ENCODE data around the gene FLOT1. TPM values are rescaled to one million over a fixed set of nuclear protein-coding genes. Genes with fewer than 3 reads are reported as not detected.
A peak's percentile ranks its signal among the peaks of the same experiment; 100 is the strongest.
"Not testable (repeated sequence)": the region's sequence is repeated elsewhere in the genome, so short reads cannot be mapped to it uniquely, and the experiment has no call there.

FLOT1 gene
- polyA plus RNA-seq, 1 donor, result 105 TPM

DNA sequence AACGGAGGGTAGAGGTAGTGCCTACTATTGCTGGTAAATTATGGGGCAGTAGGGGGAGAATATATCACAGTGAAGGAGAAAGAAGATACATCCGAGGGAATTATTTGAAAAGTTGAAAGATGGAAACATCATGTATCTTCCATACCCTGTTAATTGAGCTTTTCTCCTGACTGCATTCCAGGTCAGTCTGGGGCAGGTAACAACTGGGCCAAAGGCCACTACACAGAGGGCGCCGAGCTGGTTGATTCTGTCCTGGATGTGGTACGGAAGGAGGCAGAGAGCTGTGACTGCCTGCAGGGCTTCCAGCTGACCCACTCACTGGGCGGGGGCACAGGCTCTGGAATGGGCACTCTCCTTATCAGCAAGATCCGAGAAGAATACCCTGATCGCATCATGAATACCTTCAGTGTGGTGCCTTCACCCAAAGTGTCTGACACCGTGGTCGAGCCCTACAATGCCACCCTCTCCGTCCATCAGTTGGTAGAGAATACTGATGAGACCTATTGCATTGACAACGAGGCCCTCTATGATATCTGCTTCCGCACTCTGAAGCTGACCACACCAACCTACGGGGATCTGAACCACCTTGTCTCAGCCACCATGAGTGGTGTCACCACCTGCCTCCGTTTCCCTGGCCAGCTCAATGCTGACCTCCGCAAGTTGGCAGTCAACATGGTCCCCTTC lies 19.2 kb downstream of the FLOT1 start:
- not testable (repeated sequence) for DNase-seq (ENCODE audit: low read depth)

DNA sequence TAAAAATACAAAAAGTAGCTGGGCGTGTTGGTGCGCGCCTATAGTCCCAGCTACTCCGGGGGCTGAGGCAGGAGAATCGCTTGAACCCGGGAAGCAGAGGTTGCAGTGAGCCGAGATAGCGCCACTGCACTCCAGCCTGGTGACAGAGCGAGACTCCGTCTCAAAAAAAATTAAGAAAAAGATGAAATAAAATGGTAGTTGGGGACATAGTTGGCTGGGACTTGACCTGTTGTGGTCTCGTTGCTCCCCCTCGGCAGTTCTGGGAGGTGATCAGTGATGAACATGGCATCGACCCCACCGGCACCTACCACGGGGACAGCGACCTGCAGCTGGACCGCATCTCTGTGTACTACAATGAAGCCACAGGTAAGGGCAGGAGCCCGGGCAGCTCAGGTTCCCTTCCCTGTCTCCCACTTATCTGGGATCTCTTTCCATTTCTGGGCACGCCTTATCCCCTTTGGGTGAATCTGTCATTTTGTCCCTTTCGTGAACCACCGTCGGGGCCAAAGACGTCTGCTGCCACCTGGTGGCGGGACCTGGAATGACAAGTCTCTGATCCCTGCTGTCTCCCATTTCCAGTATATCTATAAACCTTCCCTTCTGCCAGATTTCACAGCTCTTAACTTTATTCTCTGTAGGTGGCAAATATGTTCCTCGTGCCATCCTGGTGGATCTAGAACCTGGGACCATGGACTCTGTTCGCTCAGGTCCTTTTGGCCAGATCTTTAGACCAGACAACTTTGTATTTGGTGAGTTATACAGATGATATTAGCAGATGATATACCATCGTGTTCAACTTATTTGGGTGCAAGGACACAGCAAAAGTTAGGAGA lies 20.0 kb downstream of the FLOT1 start:
- no peak for DNase-seq (ENCODE audit: low read depth)

DNA sequence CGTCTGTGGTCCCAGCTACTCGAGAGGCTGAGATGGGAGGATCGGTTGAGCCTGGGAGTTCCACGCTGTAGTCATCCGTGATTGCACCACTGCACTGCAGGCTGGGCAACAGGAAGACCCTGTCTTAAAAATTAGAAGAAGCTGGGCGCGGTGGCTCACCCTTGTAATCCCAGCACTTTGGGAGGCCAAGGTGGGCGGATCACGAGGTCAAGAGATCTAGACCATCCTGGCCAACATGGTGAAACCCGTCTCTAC lies 20.5 kb downstream of the FLOT1 start:
- DNase-seq (ENCODE audit: low read depth), result not testable (repeated sequence)

- DNase-seq (ENCODE audit: low read depth), result peak; percentile 70
These were observed 21.1 kb downstream of the FLOT1 start for GRCh38 chr6:30721198-30722024.

GRCh38 chr6:30720738-30721197 lies 21.7 kb downstream of the FLOT1 start:
- no peak for DNase-seq (ENCODE audit: low read depth)

DNA sequence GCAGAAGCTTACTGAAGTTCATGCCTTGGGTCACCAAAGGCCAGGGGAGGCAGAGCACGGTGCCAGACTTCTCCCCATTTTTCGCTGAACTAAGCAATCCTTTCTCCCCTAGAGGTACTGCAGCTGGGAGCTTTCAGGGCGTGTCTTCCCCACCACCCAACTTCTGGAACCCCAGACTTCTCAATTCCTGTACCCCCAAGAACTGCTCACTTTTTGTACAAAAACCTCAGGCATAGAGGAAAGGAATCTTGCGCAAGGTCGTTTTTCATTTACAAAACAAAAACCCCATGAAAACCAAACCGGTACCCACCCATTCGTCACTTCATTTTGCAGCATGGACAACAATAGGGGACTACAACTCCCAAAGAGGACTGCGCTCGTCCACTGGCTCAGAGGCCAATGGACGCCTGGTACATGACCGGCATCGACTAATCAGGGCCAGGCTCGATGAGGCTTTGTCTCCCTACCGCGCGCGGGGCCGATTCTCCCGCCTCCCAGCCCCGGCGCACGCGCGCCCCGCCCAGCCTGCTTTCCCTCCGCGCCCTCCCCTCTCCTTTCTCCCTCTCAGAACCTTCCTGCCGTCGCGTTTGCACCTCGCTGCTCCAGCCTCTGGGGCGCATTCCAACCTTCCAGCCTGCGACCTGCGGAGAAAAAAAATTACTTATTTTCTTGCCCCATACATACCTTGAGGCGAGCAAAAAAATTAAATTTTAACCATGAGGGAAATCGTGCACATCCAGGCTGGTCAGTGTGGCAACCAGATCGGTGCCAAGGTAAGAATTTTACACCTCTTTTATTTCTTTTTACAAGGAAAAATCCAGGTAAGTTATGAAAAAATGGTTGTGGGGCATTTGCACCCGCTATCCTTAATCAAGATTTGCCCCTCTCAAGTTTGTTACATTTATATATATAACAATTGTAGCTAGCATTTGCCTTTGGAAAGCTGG lies 22.4 kb downstream of the FLOT1 start, which contains the start of gene TUBB:
TUBB (plus strand) TSS at position 562 of the 947 bp plus-strand sequence; CDS start at position 717, 155 bp downstream.
- peak; percentile 97 for DNase-seq (ENCODE audit: low read depth)

GRCh38 chr6:30719356-30719755 lies 23.1 kb downstream of the FLOT1 start:
- no peak for DNase-seq (ENCODE audit: low read depth)

- DNase-seq (ENCODE audit: low read depth), result not testable (repeated sequence)
These were observed 24.4 kb downstream of the FLOT1 start for GRCh38 chr6:30717845-30718720.

- peak; percentile 98 for DNase-seq (ENCODE audit: low read depth)
These were observed 25.2 kb downstream of the FLOT1 start, which contains the start of gene MDC1 for GRCh38 chr6:30717129-30717844. TSS of gene MDC1 (minus strand) at chr6:30717281. CDS start at chr6:30715175, 2,106 bp downstream.

GRCh38 chr6:30716879-30717128 lies 25.7 kb downstream of the FLOT1 start:
- DNase-seq (ENCODE audit: low read depth), result no peak

- DNase-seq (ENCODE audit: low read depth), result no peak
These were observed 28.2 kb downstream of the FLOT1 start for GRCh38 chr6:30714263-30714662.

DNA sequence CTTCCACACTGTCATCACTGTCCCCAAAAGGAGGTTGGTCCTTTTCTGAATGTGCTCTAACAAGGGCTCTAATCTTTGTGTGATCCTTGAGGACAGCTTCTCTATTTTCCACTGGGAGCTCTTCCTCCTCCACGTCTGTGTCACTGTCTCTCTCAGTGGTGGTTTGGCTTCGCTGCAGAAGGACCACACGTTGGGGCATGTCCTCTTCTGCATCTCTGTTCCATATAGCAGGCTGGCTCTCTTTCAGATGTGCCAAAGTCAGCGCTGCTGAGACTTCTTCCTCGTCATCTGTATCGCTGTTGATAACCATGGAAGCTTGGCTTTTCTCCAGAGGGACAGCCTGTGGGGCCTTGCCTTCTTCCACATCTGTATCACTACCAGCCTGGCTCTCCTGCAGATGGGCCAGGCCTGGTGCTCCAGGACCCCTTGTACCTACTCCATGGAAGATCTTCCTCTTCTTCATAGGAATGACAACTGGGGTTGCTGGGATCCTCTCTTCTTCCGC lies 30.0 kb downstream of the FLOT1 start:
- DNase-seq (ENCODE audit: low read depth), result no peak

- DNase-seq (ENCODE audit: low read depth), result no peak
These were observed 30.6 kb downstream of the FLOT1 start for GRCh38 chr6:30711758-30712380.

GRCh38 chr6:30709101-30709868 lies 33.2 kb downstream of the FLOT1 start:
- no peak for DNase-seq (ENCODE audit: low read depth)

DNA sequence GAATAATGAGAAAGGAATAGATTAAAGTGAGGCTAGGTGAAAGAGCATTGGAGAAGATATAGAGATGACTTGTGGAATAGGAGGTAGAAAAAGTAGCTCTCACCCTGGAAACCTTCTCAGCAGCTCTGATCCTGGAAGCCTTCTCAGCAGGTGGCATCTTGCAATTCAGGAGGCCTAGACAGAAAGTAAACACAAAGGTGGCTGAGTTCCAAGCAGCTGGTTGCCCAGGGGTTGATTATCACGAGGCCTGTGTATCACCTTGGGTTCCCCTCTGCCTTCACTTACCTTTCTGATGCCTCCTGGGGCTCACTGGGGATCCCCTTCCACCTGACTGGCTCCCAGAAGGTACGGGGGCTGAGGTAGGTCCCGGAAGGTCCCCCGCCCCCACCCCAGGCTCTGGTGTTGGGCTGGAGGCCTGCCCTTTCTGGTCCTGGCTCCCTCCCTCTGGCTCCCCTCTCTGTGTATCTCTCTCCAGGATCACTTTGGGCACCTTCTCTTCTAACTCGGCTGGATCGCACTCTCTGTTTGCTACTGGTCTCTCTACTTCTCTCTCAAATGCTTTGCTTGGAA lies 35.1 kb downstream of the FLOT1 start:
- DNase-seq (ENCODE audit: low read depth), result no peak

DNA sequence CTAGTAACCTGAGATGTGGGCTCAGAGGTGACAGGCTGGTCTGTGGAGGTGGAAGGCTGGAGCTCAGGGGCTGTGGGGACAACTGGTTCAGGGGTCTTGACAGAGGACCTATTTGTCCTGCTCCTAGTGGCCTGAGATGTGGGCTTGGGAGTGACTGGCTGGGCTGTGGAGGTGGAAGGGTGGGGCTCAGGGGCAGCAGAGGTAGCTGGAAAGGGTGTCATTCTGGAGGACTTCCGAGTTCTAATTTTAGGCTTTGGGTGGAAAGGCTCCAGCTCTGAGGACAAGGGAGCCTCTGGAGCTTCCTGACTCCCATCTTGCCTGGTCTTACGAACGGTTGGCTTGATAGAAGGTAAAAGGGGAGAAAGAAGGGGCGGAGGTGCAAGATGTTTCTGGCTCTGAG lies 36.9 kb downstream of the FLOT1 start:
- DNase-seq (ENCODE audit: low read depth), result no peak

DNA sequence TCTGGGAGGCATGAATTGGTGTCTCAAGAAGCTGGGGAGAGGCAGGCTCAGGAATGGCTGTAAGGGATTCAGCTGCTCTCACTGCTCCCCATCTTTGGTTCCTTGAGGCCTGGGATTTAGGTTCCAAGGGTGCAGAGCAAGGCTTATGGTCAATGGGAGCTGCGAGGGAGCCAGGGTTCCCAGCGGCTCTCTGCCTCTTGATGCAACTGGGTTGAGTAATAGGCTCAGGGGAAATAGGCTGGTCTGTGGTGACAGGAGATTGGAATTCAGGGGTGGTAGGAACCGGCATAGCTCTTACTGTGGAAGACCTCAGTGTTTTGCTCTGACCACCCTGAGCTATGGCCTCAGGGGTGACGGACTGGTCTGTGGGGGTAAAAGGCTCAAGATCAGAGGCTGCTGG lies 38.7 kb downstream of the FLOT1 start:
- DNase-seq (ENCODE audit: low read depth), result no peak

DNA sequence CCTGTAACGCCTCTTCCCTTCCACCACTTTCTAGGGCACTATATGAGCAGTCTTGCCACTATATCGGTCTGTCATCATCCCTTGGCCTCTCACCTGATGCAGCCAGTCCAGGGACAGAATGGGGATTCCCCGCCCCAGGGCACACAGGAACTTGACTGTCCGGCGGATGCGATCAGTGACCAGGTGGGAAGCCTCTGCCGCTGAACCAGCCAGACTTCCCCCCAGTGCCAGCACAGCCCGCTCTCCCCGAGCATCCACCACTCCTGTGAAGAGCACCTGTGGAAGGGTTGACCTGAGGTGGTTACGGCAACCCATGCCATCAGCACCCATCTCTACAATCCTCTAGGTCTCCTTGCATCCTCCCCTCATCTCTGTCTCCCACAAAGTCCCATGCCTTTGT lies 39.5 kb downstream of the FLOT1 start:
- no peak for DNase-seq (ENCODE audit: low read depth)

Data from forelimb muscle (tissue), 1 donor.